ENCODE results near the gene NASP.

Gene NASP

DNA sequence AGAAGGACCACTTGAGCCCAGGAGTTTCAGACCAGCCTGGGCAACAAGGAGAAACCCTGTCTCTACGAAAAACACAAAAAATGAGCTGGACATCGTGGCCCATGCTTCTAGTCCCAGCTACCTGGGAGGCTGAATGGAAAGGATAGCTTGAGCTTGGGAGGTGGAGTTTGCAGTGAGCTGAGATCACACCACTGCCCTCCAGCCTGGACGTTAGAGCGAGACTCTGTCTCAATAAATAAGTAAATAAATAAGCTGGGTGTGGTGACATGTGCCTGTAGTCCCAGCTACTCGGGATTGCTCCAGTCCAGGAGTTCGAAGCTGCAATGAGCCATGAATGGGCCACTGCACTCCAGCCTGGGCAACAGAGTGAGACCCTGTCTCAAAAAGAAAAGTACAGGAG is 29.6 kb upstream of the NASP start:
- no peak for TF ChIP-seq CTCF (IDR thresholded peaks at IDR 0.05; ENCODE audit: borderline replicate concordance, insufficient read depth, low read depth, low read length)
- H3K4me3 ChIP-seq (ENCODE audit: low read depth, low read length): no peak overlapping the region

GRCh38 chr1:45557422-45557944 is 26.4 kb upstream of the NASP start:
- no peak for TF ChIP-seq CTCF (IDR thresholded peaks at IDR 0.05; ENCODE audit: borderline replicate concordance, insufficient read depth, low read depth, low read length)
- H3K4me3 ChIP-seq (ENCODE audit: low read depth, low read length): no peak overlapping the region

- H3K4me3 ChIP-seq (ENCODE audit: low read depth, low read length): no peak overlapping the region
- TF ChIP-seq CTCF (IDR thresholded peaks at IDR 0.05; ENCODE audit: borderline replicate concordance, insufficient read depth, low read depth, low read length): no peak
These were observed 20.0 kb upstream of the NASP start for GRCh38 chr1:45563843-45564242.

DNA sequence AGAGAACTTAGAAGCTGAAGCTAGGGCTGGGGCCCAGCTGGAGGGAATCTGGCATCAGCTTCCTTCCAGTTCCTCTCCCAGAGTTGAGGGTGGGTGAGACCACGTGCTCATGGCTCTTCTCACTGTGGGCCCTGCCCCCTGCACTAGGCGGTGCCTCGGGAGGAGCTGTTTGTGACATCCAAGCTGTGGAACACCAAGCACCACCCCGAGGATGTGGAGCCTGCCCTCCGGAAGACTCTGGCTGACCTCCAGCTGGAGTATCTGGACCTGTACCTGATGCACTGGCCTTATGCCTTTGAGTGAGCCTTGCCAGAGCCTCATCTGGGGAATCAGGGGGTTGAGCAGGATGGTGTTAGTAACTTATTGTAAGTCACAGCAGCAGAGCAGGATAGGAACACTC is 17.1 kb upstream of the NASP start:
- no peak overlapping the region for H3K4me3 ChIP-seq (ENCODE audit: low read depth, low read length)
- TF ChIP-seq CTCF (IDR thresholded peaks at IDR 0.05; ENCODE audit: borderline replicate concordance, insufficient read depth, low read depth, low read length): no peak

GRCh38 chr1:45567911-45568310 is 15.9 kb upstream of the NASP start:
- no peak for TF ChIP-seq CTCF (IDR thresholded peaks at IDR 0.05; ENCODE audit: borderline replicate concordance, insufficient read depth, low read depth, low read length)
- H3K4me3 ChIP-seq (ENCODE audit: low read depth, low read length): no peak overlapping the region

DNA sequence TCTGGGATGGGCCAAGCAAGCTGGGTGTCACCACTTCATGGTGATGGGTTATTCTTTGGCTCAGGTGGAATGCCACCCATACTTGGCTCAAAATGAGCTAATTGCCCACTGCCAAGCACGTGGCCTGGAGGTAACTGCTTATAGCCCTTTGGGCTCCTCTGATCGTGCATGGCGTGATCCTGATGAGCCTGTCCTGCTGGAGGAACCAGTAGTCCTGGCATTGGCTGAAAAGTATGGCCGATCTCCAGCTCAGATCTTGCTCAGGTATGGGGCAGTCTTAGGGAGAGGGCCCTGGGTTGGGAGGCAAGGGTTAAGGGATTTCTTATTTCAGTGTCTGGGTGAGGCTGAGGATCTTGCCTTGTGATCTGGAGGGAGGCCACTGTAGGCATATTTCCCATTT is 15.4 kb upstream of the NASP start:
- TF ChIP-seq CTCF (IDR thresholded peaks at IDR 0.05; ENCODE audit: borderline replicate concordance, insufficient read depth, low read depth, low read length): no peak
- no peak overlapping the region for H3K4me3 ChIP-seq (ENCODE audit: low read depth, low read length)

GRCh38 chr1:45569571-45569961 is 14.3 kb upstream of the NASP start:
- no peak overlapping the region for H3K4me3 ChIP-seq (ENCODE audit: low read depth, low read length)
- no peak for TF ChIP-seq CTCF (IDR thresholded peaks at IDR 0.05; ENCODE audit: borderline replicate concordance, insufficient read depth, low read depth, low read length)
